Neutrophil (primary cell): Measurements from ENCODE around the gene ARMC7.

Experiments
- H3K27ac ChIP-seq: fragments of 200-600 bp; sonication (generic); 2 replicates; pipeline ENCODE4 v1.5.1; 2016; ENCODE audit warnings: mild to moderate bottlenecking, moderate library complexity
- H3K27me3 ChIP-seq: fragments of 200-600 bp; sonication (generic); 2 replicates; pipeline ENCODE4 v1.6.0; 2016; ENCODE audit warnings: mild to moderate bottlenecking
- H3K36me3 ChIP-seq: fragments of 200-600 bp; sonication (generic); 2 replicates; pipeline ENCODE4 v1.5.1; 2017
- H3K4me1 ChIP-seq, 2 experiments: fragments of 200-600 bp in 1 of 2; sonication (generic) in 1 of 2; 1 replicate in 1 of 2; 2 replicates in 1 of 2; pipeline versions ENCODE4 v1.5.1 to v1.6.1; 2013 to 2016; ENCODE audit warnings: low read depth in 1 of 2, low read length in 1 of 2, mild to moderate bottlenecking in 1 of 2, moderate library complexity in 1 of 2; ENCODE audit not compliant: control insufficient read depth in 1 of 2, insufficient read depth in 1 of 2
- H3K4me3 ChIP-seq, 2 experiments: fragments of 200-600 bp in 1 of 2; sonication (generic) in 1 of 2; 1 replicate in 1 of 2; 2 replicates in 1 of 2; pipeline ENCODE4 v1.5.1; 2013 to 2016; ENCODE audit warnings: low read depth in 1 of 2, low read length in 1 of 2, mild to moderate bottlenecking in 1 of 2, moderate library complexity in 1 of 2
- H3K9me3 ChIP-seq: fragments of 200-600 bp; sonication (generic); 2 replicates; pipeline ENCODE4 v1.5.1; 2016
- TF ChIP-seq, protein P1 (sequence below): fragments of 200-600 bp; sonication (generic); IDR thresholded peaks from 2 replicates; pipeline ENCODE4 v1.5.1; 2016; ENCODE audit warnings: antibody characterized with exemption

ARMC7 gene

DNA sequence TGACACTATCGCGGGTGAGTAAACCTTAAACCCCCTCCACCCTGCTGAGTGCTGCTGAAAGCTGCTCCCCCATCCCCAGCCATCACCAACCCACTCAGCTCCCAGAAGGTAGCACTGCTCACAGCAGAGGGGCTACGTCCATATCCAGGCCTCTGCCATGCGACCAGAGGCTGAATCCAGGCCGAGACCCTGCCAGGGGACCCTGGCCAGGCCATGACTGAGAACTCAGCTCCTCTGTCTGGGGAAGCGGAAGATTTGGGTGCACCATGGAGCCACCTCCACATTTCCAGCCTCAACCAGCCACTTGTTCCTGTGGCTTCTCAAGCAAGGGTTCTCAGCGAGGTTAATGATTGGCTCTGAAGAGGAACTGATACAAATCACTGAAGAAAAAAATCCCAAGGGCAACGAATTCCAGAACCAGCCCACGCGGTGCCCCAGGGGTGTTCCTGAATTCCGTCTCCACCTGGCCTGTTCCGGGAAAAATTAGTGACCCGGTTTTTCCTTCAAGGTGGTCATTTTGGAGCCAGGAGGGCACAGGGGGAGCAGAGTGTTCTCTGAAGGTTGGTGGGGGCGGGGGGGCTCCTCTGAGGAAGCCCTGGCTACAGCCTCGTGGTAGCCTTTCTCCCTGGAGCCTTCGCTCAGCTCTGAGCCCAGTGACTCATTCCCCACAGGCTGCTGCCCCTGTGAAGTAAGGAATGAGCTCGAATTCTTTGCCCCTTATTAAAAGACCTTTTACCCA is 31.3 kb upstream of the ARMC7 start:
- TF ChIP-seq, protein P1, sequence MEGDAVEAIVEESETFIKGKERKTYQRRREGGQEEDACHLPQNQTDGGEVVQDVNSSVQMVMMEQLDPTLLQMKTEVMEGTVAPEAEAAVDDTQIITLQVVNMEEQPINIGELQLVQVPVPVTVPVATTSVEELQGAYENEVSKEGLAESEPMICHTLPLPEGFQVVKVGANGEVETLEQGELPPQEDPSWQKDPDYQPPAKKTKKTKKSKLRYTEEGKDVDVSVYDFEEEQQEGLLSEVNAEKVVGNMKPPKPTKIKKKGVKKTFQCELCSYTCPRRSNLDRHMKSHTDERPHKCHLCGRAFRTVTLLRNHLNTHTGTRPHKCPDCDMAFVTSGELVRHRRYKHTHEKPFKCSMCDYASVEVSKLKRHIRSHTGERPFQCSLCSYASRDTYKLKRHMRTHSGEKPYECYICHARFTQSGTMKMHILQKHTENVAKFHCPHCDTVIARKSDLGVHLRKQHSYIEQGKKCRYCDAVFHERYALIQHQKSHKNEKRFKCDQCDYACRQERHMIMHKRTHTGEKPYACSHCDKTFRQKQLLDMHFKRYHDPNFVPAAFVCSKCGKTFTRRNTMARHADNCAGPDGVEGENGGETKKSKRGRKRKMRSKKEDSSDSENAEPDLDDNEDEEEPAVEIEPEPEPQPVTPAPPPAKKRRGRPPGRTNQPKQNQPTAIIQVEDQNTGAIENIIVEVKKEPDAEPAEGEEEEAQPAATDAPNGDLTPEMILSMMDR, result no peak
- Histone ChIP-seq H3K36me3 (no peaks in the 10 kb centered on the region), H3K4me1 (peaks cover 54 to 56% of the 10 kb centered on the region in 2 experiments), H3K4me3 (no peak overlapping the region), H3K27me3 (no peaks in the 10 kb centered on the region), H3K27ac (peak overlapping the region; percentile 86), H3K9me3 (no peaks in the 10 kb centered on the region)

DNA sequence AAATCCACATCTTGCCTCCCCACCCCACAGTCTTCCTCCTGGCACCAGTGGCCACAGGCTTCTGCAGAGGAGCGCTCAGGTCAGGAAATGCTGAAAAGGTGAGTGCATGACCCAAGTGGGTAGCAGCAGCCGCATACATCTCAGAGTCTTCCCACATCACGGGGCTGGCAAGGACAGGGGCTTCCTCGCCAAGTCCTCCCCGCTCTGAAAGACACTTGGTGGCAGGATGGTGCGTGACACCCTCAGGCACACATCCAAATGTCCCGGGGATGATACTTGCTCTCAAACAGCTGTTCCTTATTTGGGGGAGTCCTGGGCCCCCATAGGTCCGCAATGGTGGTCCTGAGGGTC is 30.8 kb upstream of the ARMC7 start:
- H3K4me1 ChIP-seq, result peaks cover 54 to 56% of the 10 kb centered on the region in 2 experiments
- no peaks in the 10 kb centered on the region for H3K9me3 ChIP-seq
- H3K27ac ChIP-seq, result no peak overlapping the region
- H3K36me3 ChIP-seq, result no peaks in the 10 kb centered on the region
- H3K4me3 ChIP-seq, result no peak overlapping the region
- H3K27me3 ChIP-seq, result no peaks in the 10 kb centered on the region
- TF ChIP-seq, protein P1, result no peak

DNA sequence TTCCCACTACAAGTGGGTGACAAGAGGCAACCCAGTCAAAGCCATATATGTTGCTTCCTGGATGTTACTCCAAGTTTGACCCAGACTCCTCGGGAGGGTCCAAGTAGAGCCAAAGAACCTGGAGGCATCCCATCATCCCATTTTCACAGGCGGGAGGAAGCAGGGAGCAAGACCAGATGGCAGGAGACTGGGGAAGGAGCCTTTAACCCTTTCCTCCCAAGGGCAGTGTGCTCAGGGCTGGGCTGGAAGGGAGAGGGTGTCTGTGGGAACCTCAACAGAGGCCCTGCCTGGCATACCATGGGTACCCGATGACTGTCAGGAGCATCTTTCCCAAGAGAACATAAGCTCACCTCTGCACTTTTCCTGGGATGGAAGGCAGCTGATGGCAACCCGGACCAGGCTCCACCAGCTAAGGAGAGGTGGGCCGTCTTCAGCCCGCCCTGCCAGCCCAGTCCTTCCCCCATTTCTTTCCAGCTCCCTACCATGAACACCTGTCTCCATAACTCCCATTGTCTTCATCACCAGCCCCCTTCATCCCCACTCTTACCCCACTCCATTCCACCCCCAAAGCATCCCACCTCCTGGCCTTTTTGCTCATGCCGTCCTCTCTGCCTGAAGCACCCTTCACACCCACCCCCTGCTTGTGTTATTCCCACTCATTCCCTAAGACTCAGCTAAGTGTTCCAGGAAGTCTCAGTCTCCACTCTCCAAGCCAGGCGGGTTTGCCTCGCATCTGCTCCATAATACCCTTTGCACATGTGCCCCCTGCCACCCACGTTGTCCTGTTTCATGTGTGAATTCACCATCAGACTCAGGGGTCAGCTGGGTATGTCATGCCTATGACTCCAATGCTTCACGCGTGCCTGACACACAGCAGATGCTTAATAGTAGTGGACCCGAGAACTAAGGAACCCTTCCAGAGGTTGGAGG is 27.9 kb upstream of the ARMC7 start:
- TF ChIP-seq, protein P1, result no peak
- Histone ChIP-seq H3K9me3 (no peaks in the 10 kb centered on the region), H3K36me3 (no peaks in the 10 kb centered on the region), H3K4me1 (peaks cover 28 to 29% of the 10 kb centered on the region in 2 experiments), H3K27me3 (no peaks in the 10 kb centered on the region), H3K27ac (peak overlapping the region; percentile 26), H3K4me3 (no peak overlapping the region)

DNA sequence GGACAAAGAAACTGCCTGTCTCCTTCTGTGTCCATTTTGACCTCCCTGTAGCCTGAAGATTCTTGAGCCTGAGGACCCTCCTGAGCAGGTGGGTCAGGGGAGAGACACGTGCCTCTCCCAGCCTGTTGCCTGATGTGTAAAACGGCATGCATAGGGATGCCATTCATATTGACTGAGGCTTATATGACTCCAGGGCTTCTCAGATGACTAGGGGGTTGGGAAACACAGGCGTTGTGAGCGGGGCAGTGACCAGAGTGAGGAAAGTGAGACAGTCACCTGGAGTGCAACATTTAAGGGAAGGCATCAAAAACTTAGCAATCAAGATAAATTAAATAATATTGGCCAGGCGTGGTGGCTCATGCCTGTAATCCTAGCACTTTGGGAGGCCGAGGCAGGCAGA is 27.1 kb upstream of the ARMC7 start:
- Histone ChIP-seq H3K4me1 (peaks cover 25 to 27% of the 10 kb centered on the region in 2 experiments), H3K27me3 (no peaks in the 10 kb centered on the region), H3K9me3 (no peaks in the 10 kb centered on the region), H3K36me3 (no peaks in the 10 kb centered on the region), H3K27ac (no peak overlapping the region), H3K4me3 (no peak overlapping the region)
- TF ChIP-seq, protein P1, result no peak

DNA sequence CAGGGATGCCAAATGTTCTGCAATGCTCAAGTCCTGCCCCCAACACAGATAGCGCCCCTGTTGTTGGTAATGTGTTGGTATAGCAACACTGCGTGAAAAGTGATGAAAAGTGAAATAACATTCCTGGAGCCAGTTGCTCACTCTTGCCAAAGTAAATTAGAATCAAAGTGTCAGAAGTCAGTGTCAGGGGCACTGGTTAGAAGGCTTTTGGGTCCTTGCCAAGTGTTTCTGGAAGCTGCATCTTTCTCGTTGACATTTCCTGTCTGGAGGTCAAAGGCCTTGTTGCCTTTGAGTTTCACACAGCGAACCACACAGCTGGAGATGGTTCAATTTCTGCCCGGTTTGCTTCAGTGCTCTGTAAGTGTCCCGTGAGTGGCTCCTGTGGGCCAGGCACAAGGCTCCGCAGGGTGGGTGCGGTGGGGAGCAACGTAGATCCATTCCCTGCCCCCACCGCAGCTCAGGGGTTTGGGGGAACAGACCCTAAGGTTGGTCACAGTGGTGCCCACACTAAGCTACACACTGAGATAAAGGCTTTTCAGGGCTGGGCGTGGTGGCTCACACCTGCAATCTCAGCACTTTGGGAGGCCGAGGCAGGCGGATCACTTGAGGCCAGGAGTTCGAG is 25.6 kb upstream of the ARMC7 start:
- H3K27ac ChIP-seq, result no peak overlapping the region
- H3K27me3 ChIP-seq, result no peaks in the 10 kb centered on the region
- no peaks in the 10 kb centered on the region for H3K36me3 ChIP-seq
- TF ChIP-seq, protein P1, result no peak
- no peaks in the 10 kb centered on the region for H3K9me3 ChIP-seq
- H3K4me3 ChIP-seq, result no peak overlapping the region
- H3K4me1 ChIP-seq, result peaks cover 27 to 30% of the 10 kb centered on the region in 2 experiments
